SK-N-SH treated with all-trans-retinoic acid at 6 μM for 48 hours (cell line): Measurements from ENCODE around the gene SIX2.

ENCODE experiments used
- ARNTL ChIP-seq: fragments of 450-650 bp; formaldehyde crosslinking; IDR thresholded peaks from 2 replicates; pipeline ENCODE4 v1.5.0; 2020; ENCODE audit warnings: low read depth, mild to moderate bottlenecking, moderate library complexity, borderline replicate concordance
- ISL1 ChIP-seq: fragments of 250-450 bp; sonication (Bioruptor Pico); IDR thresholded peaks from 2 replicates; pipeline ENCODE4 v2.1.2; 2022; ENCODE audit warnings: mild to moderate bottlenecking, moderate library complexity
- RARB ChIP-seq: fragments of 250-450 bp; sonication (Bioruptor Pico); IDR thresholded peaks from 2 replicates; pipeline ENCODE4 v1.8.0; 2021; ENCODE audit warnings: mild to moderate bottlenecking, moderate library complexity
- ZFP3 ChIP-seq: fragments of 250-450 bp; sonication (Bioruptor Pico); IDR thresholded peaks from 2 replicates; pipeline ENCODE4 v1.5.0; 2020; ENCODE audit warnings: mild to moderate bottlenecking, moderate library complexity
- ZFP30 ChIP-seq: fragments of 450-650 bp; formaldehyde crosslinking; IDR thresholded peaks from 2 replicates; pipeline ENCODE4 v1.5.0; 2022; ENCODE audit warnings: mild to moderate bottlenecking, moderate library complexity
- TF ChIP-seq, protein P1 (sequence below): fragments of 250-450 bp; sonication (Bioruptor Pico); IDR thresholded peaks from 2 replicates; pipeline ENCODE4 v1.5.1; 2021; ENCODE audit warnings: mild to moderate bottlenecking, moderate library complexity
- TF ChIP-seq, protein P2 (sequence below): fragments of 250-450 bp; sonication (Bioruptor Pico); IDR thresholded peaks from 2 replicates; pipeline ENCODE4 v1.8.0; 2020; ENCODE audit warnings: mild to moderate bottlenecking, moderate library complexity, borderline replicate concordance
- TF ChIP-seq, protein P3 (sequence below): fragments of 250-450 bp; sonication (Bioruptor Pico); IDR thresholded peaks from 2 replicates; pipeline ENCODE4 v1.5.0; 2020; ENCODE audit warnings: mild to moderate bottlenecking, moderate library complexity
- TF ChIP-seq, protein P4 (sequence below): fragments of 250-450 bp; sonication (Bioruptor Pico); IDR thresholded peaks from 2 replicates; pipeline ENCODE4 v1.8.0; 2021; ENCODE audit warnings: low read depth, mild to moderate bottlenecking, moderate library complexity, borderline replicate concordance
- TF ChIP-seq, protein P5 (sequence below): fragments of 250-450 bp; sonication (Bioruptor Pico); IDR thresholded peaks from 2 replicates; pipeline ENCODE4 v1.5.1; 2020; ENCODE audit warnings: low read depth, mild to moderate bottlenecking, moderate library complexity

DNA sequence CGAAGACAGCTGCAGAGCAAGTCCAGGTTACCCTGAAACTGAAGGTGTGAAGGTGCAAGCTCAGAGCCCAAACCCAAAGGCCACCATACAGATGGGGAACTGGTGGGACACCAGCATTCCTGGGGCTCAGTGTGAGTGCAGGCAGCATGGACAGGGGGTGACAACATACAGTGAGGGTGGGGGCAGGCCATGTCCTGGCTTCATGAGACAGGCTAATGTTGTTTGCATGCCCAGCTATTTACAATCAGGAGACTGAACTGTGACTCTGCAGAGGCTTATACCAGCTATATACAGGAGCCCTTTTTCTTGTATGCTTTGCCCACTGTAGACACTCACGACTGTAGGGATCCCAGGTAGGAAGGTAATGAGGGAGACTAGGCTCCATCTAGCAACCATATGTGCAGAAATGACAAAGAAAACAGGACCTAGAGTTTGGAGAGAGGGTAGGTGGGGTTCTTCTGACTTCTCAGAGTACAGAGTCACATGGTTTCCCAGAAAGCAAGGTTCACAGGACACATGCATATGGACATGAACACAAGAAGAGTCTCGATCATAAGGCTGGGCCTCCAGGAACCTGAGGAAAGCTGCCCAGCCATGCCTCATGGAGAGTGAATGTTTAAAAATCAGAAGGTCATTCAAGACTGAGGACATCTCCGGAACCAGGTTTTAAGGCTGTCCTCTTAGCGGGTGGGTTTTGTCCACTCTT, 41.4 kb downstream of the SIX2 start:
- no peak for TF ChIP-seq ZFP30 (CRISPR knock-in tag)
- no peak for TF ChIP-seq ARNTL
- TF ChIP-seq, protein P1, sequence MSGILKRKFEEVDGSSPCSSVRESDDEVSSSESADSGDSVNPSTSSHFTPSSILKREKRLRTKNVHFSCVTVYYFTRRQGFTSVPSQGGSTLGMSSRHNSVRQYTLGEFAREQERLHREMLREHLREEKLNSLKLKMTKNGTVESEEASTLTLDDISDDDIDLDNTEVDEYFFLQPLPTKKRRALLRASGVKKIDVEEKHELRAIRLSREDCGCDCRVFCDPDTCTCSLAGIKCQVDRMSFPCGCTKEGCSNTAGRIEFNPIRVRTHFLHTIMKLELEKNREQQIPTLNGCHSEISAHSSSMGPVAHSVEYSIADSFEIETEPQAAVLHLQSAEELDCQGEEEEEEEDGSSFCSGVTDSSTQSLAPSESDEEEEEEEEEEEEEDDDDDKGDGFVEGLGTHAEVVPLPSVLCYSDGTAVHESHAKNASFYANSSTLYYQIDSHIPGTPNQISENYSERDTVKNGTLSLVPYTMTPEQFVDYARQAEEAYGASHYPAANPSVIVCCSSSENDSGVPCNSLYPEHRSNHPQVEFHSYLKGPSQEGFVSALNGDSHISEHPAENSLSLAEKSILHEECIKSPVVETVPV (CRISPR knock-in tag), result no peak
- TF ChIP-seq ISL1 (CRISPR knock-in tag), result no peak
- TF ChIP-seq ZFP3, result no peak
- TF ChIP-seq, protein P2, sequence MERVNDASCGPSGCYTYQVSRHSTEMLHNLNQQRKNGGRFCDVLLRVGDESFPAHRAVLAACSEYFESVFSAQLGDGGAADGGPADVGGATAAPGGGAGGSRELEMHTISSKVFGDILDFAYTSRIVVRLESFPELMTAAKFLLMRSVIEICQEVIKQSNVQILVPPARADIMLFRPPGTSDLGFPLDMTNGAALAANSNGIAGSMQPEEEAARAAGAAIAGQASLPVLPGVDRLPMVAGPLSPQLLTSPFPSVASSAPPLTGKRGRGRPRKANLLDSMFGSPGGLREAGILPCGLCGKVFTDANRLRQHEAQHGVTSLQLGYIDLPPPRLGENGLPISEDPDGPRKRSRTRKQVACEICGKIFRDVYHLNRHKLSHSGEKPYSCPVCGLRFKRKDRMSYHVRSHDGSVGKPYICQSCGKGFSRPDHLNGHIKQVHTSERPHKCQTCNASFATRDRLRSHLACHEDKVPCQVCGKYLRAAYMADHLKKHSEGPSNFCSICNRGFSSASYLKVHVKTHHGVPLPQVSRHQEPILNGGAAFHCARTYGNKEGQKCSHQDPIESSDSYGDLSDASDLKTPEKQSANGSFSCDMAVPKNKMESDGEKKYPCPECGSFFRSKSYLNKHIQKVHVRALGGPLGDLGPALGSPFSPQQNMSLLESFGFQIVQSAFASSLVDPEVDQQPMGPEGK, result no peak
- TF ChIP-seq, protein P3, sequence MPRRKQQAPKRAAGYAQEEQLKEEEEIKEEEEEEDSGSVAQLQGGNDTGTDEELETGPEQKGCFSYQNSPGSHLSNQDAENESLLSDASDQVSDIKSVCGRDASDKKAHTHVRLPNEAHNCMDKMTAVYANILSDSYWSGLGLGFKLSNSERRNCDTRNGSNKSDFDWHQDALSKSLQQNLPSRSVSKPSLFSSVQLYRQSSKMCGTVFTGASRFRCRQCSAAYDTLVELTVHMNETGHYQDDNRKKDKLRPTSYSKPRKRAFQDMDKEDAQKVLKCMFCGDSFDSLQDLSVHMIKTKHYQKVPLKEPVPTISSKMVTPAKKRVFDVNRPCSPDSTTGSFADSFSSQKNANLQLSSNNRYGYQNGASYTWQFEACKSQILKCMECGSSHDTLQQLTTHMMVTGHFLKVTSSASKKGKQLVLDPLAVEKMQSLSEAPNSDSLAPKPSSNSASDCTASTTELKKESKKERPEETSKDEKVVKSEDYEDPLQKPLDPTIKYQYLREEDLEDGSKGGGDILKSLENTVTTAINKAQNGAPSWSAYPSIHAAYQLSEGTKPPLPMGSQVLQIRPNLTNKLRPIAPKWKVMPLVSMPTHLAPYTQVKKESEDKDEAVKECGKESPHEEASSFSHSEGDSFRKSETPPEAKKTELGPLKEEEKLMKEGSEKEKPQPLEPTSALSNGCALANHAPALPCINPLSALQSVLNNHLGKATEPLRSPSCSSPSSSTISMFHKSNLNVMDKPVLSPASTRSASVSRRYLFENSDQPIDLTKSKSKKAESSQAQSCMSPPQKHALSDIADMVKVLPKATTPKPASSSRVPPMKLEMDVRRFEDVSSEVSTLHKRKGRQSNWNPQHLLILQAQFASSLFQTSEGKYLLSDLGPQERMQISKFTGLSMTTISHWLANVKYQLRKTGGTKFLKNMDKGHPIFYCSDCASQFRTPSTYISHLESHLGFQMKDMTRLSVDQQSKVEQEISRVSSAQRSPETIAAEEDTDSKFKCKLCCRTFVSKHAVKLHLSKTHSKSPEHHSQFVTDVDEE (CRISPR knock-in tag), result no peak
- no peak for TF ChIP-seq RARB (CRISPR knock-in tag)
- TF ChIP-seq, protein P4, sequence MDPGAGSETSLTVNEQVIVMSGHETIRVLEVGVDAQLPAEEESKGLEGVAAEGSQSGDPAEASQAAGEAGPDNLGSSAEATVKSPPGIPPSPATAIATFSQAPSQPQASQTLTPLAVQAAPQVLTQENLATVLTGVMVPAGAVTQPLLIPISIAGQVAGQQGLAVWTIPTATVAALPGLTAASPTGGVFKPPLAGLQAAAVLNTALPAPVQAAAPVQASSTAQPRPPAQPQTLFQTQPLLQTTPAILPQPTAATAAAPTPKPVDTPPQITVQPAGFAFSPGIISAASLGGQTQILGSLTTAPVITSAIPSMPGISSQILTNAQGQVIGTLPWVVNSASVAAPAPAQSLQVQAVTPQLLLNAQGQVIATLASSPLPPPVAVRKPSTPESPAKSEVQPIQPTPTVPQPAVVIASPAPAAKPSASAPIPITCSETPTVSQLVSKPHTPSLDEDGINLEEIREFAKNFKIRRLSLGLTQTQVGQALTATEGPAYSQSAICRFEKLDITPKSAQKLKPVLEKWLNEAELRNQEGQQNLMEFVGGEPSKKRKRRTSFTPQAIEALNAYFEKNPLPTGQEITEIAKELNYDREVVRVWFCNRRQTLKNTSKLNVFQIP (CRISPR knock-in tag), result no peak
- TF ChIP-seq, protein P5, sequence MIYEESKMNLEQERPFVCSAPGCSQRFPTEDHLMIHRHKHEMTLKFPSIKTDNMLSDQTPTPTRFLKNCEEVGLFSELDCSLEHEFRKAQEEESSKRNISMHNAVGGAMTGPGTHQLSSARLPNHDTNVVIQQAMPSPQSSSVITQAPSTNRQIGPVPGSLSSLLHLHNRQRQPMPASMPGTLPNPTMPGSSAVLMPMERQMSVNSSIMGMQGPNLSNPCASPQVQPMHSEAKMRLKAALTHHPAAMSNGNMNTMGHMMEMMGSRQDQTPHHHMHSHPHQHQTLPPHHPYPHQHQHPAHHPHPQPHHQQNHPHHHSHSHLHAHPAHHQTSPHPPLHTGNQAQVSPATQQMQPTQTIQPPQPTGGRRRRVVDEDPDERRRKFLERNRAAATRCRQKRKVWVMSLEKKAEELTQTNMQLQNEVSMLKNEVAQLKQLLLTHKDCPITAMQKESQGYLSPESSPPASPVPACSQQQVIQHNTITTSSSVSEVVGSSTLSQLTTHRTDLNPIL (CRISPR knock-in tag), result no peak
